Heart right ventricle (tissue), 16 donors: ENCODE data around the gene PFKL. TPM values are rescaled to one million over a fixed set of nuclear protein-coding genes. Genes with fewer than 3 reads are reported as not detected.

Experiments
- ATAC-seq, 8 donors: fragments of 200-7000 bp; cut with Tn5 transposase; one replicate each; pipeline ENCODE4 v1.9.1; 2020; ENCODE audit warnings: mild to moderate bottlenecking in 8 of 8, moderate library complexity in 8 of 8, moderate number of reproducible peaks in 1 of 8
- DNase-seq, 2 donors: peaks; one replicate each; pipeline ENCODE4 v3.0.0-alpha.2; 2020
- H3K27ac ChIP-seq, 10 donors: fragments of 200-600 bp; sonication (generic) in 2 of 10; one replicate each; pipeline versions ENCODE4 v1.5.0 to v1.8.0; 2020 to 2022; ENCODE audit warnings: mild to moderate bottlenecking in 3 of 10
- H3K27me3 ChIP-seq, 7 donors: fragments of 200-600 bp; one replicate each; pipeline ENCODE4 v1.8.0; 2021 to 2022; ENCODE audit warnings: mild to moderate bottlenecking in 2 of 7
- H3K36me3 ChIP-seq, 9 donors: fragments of 200-600 bp; sonication (generic) in 1 of 9; one replicate each; pipeline versions ENCODE4 v1.5.0 to v1.8.0; 2020 to 2022; ENCODE audit warnings: mild to moderate bottlenecking in 2 of 9
- H3K4me1 ChIP-seq, 9 donors: fragments of 200-600 bp; sonication (generic) in 1 of 9; one replicate each; pipeline versions ENCODE4 v1.5.0 to v1.8.0; 2020 to 2022; ENCODE audit warnings: mild to moderate bottlenecking in 4 of 9
- H3K4me3 ChIP-seq, 10 donors: fragments of 200-600 bp; sonication (generic) in 2 of 10; one replicate each; pipeline versions ENCODE4 v1.5.0 to v1.8.0; 2020 to 2022; ENCODE audit warnings: mild to moderate bottlenecking in 7 of 10, moderate library complexity in 2 of 10
- H3K9me3 ChIP-seq, 11 donors: fragments of 200-600 bp in 10 of 11; sonication (generic) in 2 of 11; one replicate each; pipeline versions ENCODE4 v1.5.0 to v1.8.0; 2013 to 2022; ENCODE audit warnings: mild to moderate bottlenecking in 2 of 11, control low read depth in 1 of 11, moderate library complexity in 1 of 11
- CTCF ChIP-seq, 9 donors: fragments of 200-600 bp; sonication (generic) in 2 of 9; IDR thresholded peaks; one replicate each; pipeline versions ENCODE4 v1.5.0 to v1.8.0; 2021 to 2022; ENCODE audit warnings: antibody characterized with exemption in 9 of 9, mild to moderate bottlenecking in 5 of 9, moderate library complexity in 1 of 9
- WGBS, 2 donors: extraction: QIAGEN DNeasy Blood & Tissue Kit; methylation state at CpG; one replicate each; pipeline ENCODE4 v1.1.7; 2013; ENCODE audit warnings: inconsistent platforms in 1 of 2; 5-methylcytosine and 5-hydroxymethylcytosine counted together
- intact Hi-C, 10 donors: fragments of 100-400 bp; cut with DNase I; formaldehyde crosslinking; loops; one replicate each; pipeline versions ENCODE4 v1.11.1 to v1.14.2; 2022
- polyA plus RNA-seq, 2 donors: library from polyadenylated mRNA; stranded (reverse); fragments of 200-250 nt; gene quantifications; one replicate each; pipeline ENCODE4 v1.2.3, GENCODE V29; 2013
- total RNA-seq, 10 donors: library from RNA; stranded (reverse); fragmentation: NEBNext Ultra II Directional in 3 of 10; extraction: Animal tissue kit (Norgen Biotek cat#: 25700) in 3 of 10; gene quantifications; one replicate each; pipeline versions ENCODE4 v1.2.1 to v1.2.4, GENCODE V29; 2021 to 2023
- donor health status: Arrhythmogenic right ventricular cardiomyopathy.
- donor health status: ischemic (EF 13 %, LVEDD 7.1; RV severe dilation, severe dysfunction).
- donor health status: healthy with polysubstance abuse.
- donor health status: DM: no; HTN: yes; CAD: no.
- donor health status: DM: no; HTN: no; CAD: no.
- donor health status: ischemic (EF 25% LVEDD 6.9; RV normal size, moderate dysfunction).
- donor health status: ischemic (EF 25% LVEDD 5.7; RV mildly dilated, moderate dysfunction).
- donor health status: healthy.
- donor health status: DM: yes; HTN: yes; CAD: no.
- donor health status: Ischemic cardiomyopathy.
- donor health status: ischemic (EF 35%, LVEDD 5.7; RV mildly dilated, moderate dysfunction).
- donor health status: nonischemic (EF 11% LVEDD 7.7; RV severe dilation, severe dysfunction).
- donor health status: DM: yes; HTN: yes; CAD: no.
- donor health status: PGD.
- donor health status: ischemic (EF 29% LVEDD 5.4; RV normal size, mild dysfunction).
- donor health status: nonischemic (EF 23%, LVEDD 6.1; RV moderate dilation, normal function).

Gene PFKL
- total and polyA plus RNA-seq, 12 donors = 34.7 to 84.4 (median 43.8) TPM

- H3K27ac ChIP-seq = no peak overlapping the region
- DNase-seq (no peak), ATAC-seq (no peak)
- H3K4me3 ChIP-seq = no peak overlapping the region
- intact Hi-C loops = loop anchor here in 2 of 10 donors (2.0 to 10.0 kb wide), 2 partner anchors 14 to 314 kb away; no protein-coding TSS in a partner anchor
- H3K27me3 ChIP-seq = no peaks in the 10 kb centered on the region
- H3K36me3 ChIP-seq = peaks cover 0 to 100% (median 22%) of the 10 kb centered on the region in 9 donors
- WGBS, 2 donors = 94 to 95% methylated on average over 25 of the region's 25 CpGs
- TF ChIP-seq CTCF (IDR thresholded peaks at IDR 0.05) = no peak
- no peaks in the 10 kb centered on the region for H3K4me1 ChIP-seq
- H3K9me3 ChIP-seq = no peaks in the 10 kb centered on the region
Measured at GRCh38 chr21:44318489-44319285, 18.8 kb downstream of the PFKL start.

- H3K4me3 ChIP-seq = no peak overlapping the region
- H3K9me3 ChIP-seq = no peaks in the 10 kb centered on the region
- TF ChIP-seq CTCF (IDR thresholded peaks at IDR 0.05) = no peak
- 94% methylated on average over 35 of the region's 35 CpGs for WGBS, 2 donors
- ATAC-seq (no peak), DNase-seq (no peak)
- intact Hi-C loops = loop anchor here in 2 of 10 donors (2.0 to 10.0 kb wide), 3 partner anchors 15 to 315 kb away; no protein-coding TSS in a partner anchor
- H3K27ac ChIP-seq = no peak overlapping the region
- no peaks in the 10 kb centered on the region for H3K27me3 ChIP-seq
- H3K36me3 ChIP-seq = peaks cover 0 to 100% (median 22%) of the 10 kb centered on the region in 9 donors
- no peaks in the 10 kb centered on the region for H3K4me1 ChIP-seq
Measured at GRCh38 chr21:44319407-44320065, 19.7 kb downstream of the PFKL start.

GRCh38 chr21:44320847-44321246 is 21.0 kb downstream of the PFKL start:
- WGBS, 2 donors = 92 to 93% methylated on average over 13 of the region's 13 CpGs
- peaks cover 0 to 100% (median 35%) of the 10 kb centered on the region in 9 donors for H3K36me3 ChIP-seq
- intact Hi-C loops = loop anchor here in 1 of 10 donors (10.0 kb wide), 1 partner anchor 286 kb away; no protein-coding TSS in a partner anchor

More at GRCh38 chr21:44320847-44321246, 21.0 kb downstream of the PFKL start:
- no peaks in the 10 kb centered on the region for H3K9me3 ChIP-seq
- no peak overlapping the region for H3K4me3 ChIP-seq
- no peak for TF ChIP-seq CTCF (IDR thresholded peaks at IDR 0.05)
- no peaks in the 10 kb centered on the region for H3K27me3 ChIP-seq
- H3K27ac ChIP-seq = no peak overlapping the region
- ATAC-seq (no peak), DNase-seq (no peak)
- H3K4me1 ChIP-seq = no peaks in the 10 kb centered on the region
